Measurements from ENCODE around the gene ZNF217. TPM values are rescaled to one million over a fixed set of nuclear protein-coding genes. Genes with fewer than 3 reads are reported as not detected.

ZNF217 gene
- total and polyA plus RNA-seq, 2 experiments from 2014 or later: 10.4 to 23.5 TPM

DNA sequence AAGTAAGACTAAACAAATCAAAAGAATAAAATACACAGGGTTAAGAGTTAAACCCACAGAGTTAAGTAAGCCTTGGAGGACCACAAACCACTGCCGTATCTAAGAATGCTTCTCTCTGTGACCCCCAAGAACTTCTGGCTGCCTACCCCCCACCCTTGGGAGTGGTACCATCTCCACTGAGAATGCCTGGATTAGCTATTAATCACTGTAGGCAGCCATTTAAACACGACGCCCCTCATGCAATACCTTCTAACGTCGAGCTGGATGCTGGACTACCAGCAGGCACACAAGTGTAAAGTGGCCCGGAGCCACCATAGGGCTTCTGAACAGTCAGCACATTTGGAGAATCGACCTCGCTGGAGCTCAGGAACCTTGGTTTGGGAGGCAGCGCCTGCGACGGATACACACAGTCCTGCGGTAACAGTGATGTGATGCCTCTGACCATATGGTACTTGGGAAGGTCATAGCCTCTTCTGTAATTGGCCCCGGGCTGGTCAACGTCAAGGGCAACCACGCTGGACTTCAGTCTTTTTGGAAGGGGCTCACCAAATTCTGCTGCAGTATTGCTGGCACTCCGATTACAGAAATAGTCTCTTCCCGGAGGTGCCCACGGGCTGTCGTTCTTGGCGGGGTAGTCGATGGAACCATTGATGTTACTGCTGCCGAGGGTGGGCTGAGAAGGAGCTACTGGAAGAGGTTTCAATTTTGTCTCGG is 18.0 kb downstream of the ZNF217 start:
- peaks cover 74% of the 10 kb centered on the region for H3K36me3 ChIP-seq (ENCODE audit: low read depth)
- H3K4me1 ChIP-seq (ENCODE audit: insufficient read depth): peaks cover 32% of the 10 kb centered on the region
- peaks cover 71% of the 10 kb centered on the region for H3F3A ChIP-seq (ENCODE audit: insufficient read depth)
- H4K20me1 ChIP-seq (ENCODE audit: insufficient read depth): peaks cover 5% of the 10 kb centered on the region; the same call in 1 of the 2 replicates
- no peak overlapping the region; the same call in 1 of the 2 replicates for H3K9ac ChIP-seq
- no peaks in the 10 kb centered on the region for H3K9me2 ChIP-seq (ENCODE audit: insufficient read depth)
- no peaks in the 10 kb centered on the region for H3K9me3 ChIP-seq (ENCODE audit: low read depth)
- H3K79me2 ChIP-seq (ENCODE audit: insufficient read depth): peaks cover 100% of the 10 kb centered on the region
- 84 to 85% methylated on average over 23 of the region's 23 CpGs for WGBS, 2 experiments (ENCODE audit: low coverage in 1 of 2, low lambda C conversion rate in 2 of 2, missing lambda C conversion rate in 2 of 2)
- no peak overlapping the region for H2AFZ ChIP-seq
- H3K4me2 ChIP-seq (ENCODE audit: unreplicated experiment): no peak overlapping the region
- in situ Hi-C loops (cut with MboI): loop anchor here (10.0 to 25.0 kb wide), 3 partner anchors 339 to 612 kb away; no protein-coding TSS in a partner anchor
- H3K27me3 ChIP-seq (replicated peaks; ENCODE audit: insufficient read depth): no peaks in the 10 kb centered on the region
- no peak for DNase-seq
- H3K27ac ChIP-seq: peak overlapping the region; percentile 20
- no peak overlapping the region for H3K4me3 ChIP-seq
- TF ChIP-seq EZH2 (IDR thresholded peaks at IDR 0.05; ENCODE audit: insufficient read depth, poor library complexity, severe bottlenecking) (no peak), EZH2phosphoT487 (IDR thresholded peaks at IDR 0.05; ENCODE audit: insufficient read depth, low read depth) (no peak)

DNA sequence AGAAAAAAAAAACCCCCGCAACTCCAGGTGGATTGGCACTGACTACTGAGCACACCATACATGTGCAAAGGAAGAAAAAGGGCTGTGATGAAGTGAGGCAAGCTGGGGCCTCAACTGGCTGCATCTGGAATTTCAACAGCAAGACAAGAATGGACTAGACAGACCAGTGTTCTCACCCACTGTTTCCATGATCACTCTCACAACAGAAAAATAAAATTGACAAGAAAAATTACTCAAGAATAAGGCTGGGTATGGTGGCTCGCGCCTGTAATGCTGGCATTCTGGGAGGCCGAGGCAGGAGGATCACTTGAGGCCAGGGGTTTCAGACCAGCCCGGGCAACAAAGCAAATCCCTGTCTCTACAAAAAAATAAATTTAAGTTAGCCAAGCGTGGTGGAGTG is 18.8 kb downstream of the ZNF217 start:
- peak overlapping the region; percentile 20 for H3K27ac ChIP-seq

DNA sequence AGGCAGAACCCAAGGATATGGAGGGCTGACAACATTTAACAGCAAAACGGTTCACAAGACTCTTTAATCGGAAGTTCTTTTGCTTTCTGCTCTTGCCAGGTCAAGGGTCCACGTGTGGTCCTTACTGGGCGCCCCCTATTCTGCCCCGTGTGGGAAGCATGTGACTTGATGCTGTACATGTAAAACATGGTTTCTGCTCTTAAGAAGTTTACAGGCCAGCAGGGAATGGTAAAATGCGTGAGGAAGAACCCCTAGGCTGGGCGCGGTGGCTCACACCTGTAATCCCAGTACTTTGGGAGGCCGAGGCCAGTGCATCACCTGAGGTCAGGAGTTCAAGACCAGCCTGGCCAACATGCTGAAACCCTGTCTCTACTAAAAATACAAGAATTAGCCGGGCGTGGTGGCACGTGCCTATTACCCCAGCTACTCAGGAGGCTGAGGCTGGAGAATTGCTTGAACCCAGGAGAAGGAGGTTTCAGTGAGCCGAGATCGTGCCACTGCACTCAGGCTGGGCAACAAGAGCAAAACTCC is 19.3 kb downstream of the ZNF217 start:
- H3K27ac ChIP-seq: peak overlapping the region; percentile 20; the same call in 1 of the 2 replicates
- H3F3A ChIP-seq (ENCODE audit: insufficient read depth): peaks cover 71% of the 10 kb centered on the region
- WGBS, 2 experiments (ENCODE audit: low coverage in 1 of 2, low lambda C conversion rate in 2 of 2, missing lambda C conversion rate in 2 of 2): 83 to 90% methylated on average over 13 to 14 of the region's 14 CpGs
- peaks cover 81% of the 10 kb centered on the region for H3K36me3 ChIP-seq (ENCODE audit: low read depth)
- peaks cover 18% of the 10 kb centered on the region for H3K4me1 ChIP-seq (ENCODE audit: insufficient read depth)
- peaks cover 100% of the 10 kb centered on the region for H3K79me2 ChIP-seq (ENCODE audit: insufficient read depth)
- H3K9ac ChIP-seq: no peak overlapping the region
- in situ Hi-C loops (cut with MboI): loop anchor here (10.0 kb wide), 2 partner anchors 340 to 490 kb away; no protein-coding TSS in a partner anchor
- peaks cover 5% of the 10 kb centered on the region; the same call in 1 of the 2 replicates for H4K20me1 ChIP-seq (ENCODE audit: insufficient read depth)
- no peak for DNase-seq
- no peak overlapping the region for H3K4me3 ChIP-seq
- no peaks in the 10 kb centered on the region for H3K9me2 ChIP-seq (ENCODE audit: insufficient read depth)
- H3K9me3 ChIP-seq (ENCODE audit: low read depth): no peaks in the 10 kb centered on the region
- no peaks in the 10 kb centered on the region for H3K27me3 ChIP-seq (replicated peaks; ENCODE audit: insufficient read depth)
- H3K4me2 ChIP-seq (ENCODE audit: unreplicated experiment): no peak overlapping the region
- no peak for TF ChIP-seq EZH2phosphoT487 (IDR thresholded peaks at IDR 0.05; ENCODE audit: insufficient read depth, low read depth)
- TF ChIP-seq EZH2 (IDR thresholded peaks at IDR 0.05; ENCODE audit: insufficient read depth, poor library complexity, severe bottlenecking): no peak
- H2AFZ ChIP-seq: no peak overlapping the region

More for the DNA sequence above, 18.8 kb downstream of the ZNF217 start:
- H3K36me3 ChIP-seq (ENCODE audit: low read depth): peaks cover 76% of the 10 kb centered on the region
- H3K9me2 ChIP-seq (ENCODE audit: insufficient read depth): no peaks in the 10 kb centered on the region
- no peaks in the 10 kb centered on the region for H3K9me3 ChIP-seq (ENCODE audit: low read depth)
- in situ Hi-C loops (cut with MboI): loop anchor here (10.0 to 25.0 kb wide), 3 partner anchors 340 to 612 kb away; no protein-coding TSS in a partner anchor
- H2AFZ ChIP-seq: no peak overlapping the region
- no peak overlapping the region for H3K4me2 ChIP-seq (ENCODE audit: unreplicated experiment)
- peak; percentile 29 for DNase-seq
- 86 to 92% methylated on average over 6 of the region's 6 CpGs for WGBS, 2 experiments (ENCODE audit: low coverage in 1 of 2, low lambda C conversion rate in 2 of 2, missing lambda C conversion rate in 2 of 2)
- no peaks in the 10 kb centered on the region for H3K27me3 ChIP-seq (replicated peaks; ENCODE audit: insufficient read depth)
- peaks cover 5% of the 10 kb centered on the region; the same call in 1 of the 2 replicates for H4K20me1 ChIP-seq (ENCODE audit: insufficient read depth)
- peaks cover 71% of the 10 kb centered on the region for H3F3A ChIP-seq (ENCODE audit: insufficient read depth)
- no peak overlapping the region for H3K4me3 ChIP-seq
- H3K9ac ChIP-seq: no peak overlapping the region; the same call in 1 of the 2 replicates
- TF ChIP-seq EZH2 (IDR thresholded peaks at IDR 0.05; ENCODE audit: insufficient read depth, poor library complexity, severe bottlenecking) (no peak), EZH2phosphoT487 (IDR thresholded peaks at IDR 0.05; ENCODE audit: insufficient read depth, low read depth) (no peak)
- H3K79me2 ChIP-seq (ENCODE audit: insufficient read depth): peaks cover 100% of the 10 kb centered on the region
- peaks cover 23% of the 10 kb centered on the region for H3K4me1 ChIP-seq (ENCODE audit: insufficient read depth)

DNA sequence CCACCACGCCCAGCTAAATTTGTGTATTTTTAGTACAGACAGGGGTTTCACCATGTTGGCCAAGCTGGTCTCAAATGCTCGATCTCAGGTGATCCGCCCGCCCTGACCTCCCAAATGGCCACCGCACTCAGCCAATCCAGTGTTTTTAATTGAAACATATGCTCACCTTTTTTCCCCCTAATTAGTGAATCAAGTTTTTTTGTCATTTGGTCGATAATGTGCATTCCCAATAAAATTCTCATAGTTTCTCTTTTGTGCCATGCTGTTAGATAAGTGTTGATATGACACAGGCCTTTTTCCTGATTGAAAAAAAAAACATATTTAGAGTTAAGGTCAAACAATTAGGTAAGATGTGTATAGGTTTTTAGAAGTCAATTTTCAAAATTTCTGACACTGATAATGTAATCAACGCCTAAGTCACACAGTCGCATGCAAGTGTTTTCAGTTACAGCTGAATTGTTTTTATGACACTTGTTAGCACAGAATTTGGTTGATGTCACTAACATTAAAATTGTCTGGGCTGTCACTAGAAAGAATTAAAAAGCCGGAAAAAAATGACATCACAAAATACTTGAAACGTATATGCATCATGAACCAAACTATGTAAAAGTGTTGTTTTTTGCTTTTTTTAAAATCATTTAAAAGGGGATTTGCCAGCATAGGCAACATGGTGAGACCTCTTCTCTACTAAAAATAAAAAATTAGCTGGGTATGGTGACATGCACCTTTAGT is 21.9 kb downstream of the ZNF217 start:
- no peaks in the 10 kb centered on the region for H3K4me1 ChIP-seq (ENCODE audit: insufficient read depth)
- peaks cover 72% of the 10 kb centered on the region for H3F3A ChIP-seq (ENCODE audit: insufficient read depth)
- H3K9me2 ChIP-seq (ENCODE audit: insufficient read depth): no peaks in the 10 kb centered on the region
- H3K36me3 ChIP-seq (ENCODE audit: low read depth): peaks cover 89% of the 10 kb centered on the region
- no peak overlapping the region for H3K4me2 ChIP-seq (ENCODE audit: unreplicated experiment)
- TF ChIP-seq EZH2 (IDR thresholded peaks at IDR 0.05; ENCODE audit: insufficient read depth, poor library complexity, severe bottlenecking): no peak
- no peak for TF ChIP-seq EZH2phosphoT487 (IDR thresholded peaks at IDR 0.05; ENCODE audit: insufficient read depth, low read depth)
- DNase-seq: no peak
- peak overlapping the region; percentile 8; the same call in 1 of the 2 replicates for H3K27ac ChIP-seq
- no peak overlapping the region for H3K9ac ChIP-seq
- no peaks in the 10 kb centered on the region for H3K9me3 ChIP-seq (ENCODE audit: low read depth)
- peaks cover 5% of the 10 kb centered on the region; the same call in 1 of the 2 replicates for H4K20me1 ChIP-seq (ENCODE audit: insufficient read depth)
- no peak overlapping the region for H3K4me3 ChIP-seq
- WGBS, 2 experiments (ENCODE audit: low coverage in 1 of 2, low lambda C conversion rate in 2 of 2, missing lambda C conversion rate in 2 of 2): 91 to 92% methylated on average over 10 of the region's 10 CpGs
- H3K79me2 ChIP-seq (ENCODE audit: insufficient read depth): peaks cover 100% of the 10 kb centered on the region
- no peak overlapping the region for H2AFZ ChIP-seq
- in situ Hi-C loops (cut with MboI): loop anchor here (10.0 kb wide), 2 partner anchors 343 to 493 kb away; no protein-coding TSS in a partner anchor
- no peaks in the 10 kb centered on the region for H3K27me3 ChIP-seq (replicated peaks; ENCODE audit: insufficient read depth)
